NCI-H2107 treated with DMSO at 0.1 percent for 48 hours (cell line): ENCODE results near the gene OPCML.

Source experiments
- DNase-seq: peaks from one replicate; lab custom pipeline; 2025; ENCODE audit not compliant: unreplicated experiment; lab: John Stamatoyannopoulos, UW

OPCML gene

GRCh38 chr11:133531971-133532651 lies at the start of gene OPCML:
OPCML (minus strand) TSS chr11:133532501.
- DNase-seq, result no peak

GRCh38 chr11:133581091-133581490 lies 48.8 kb upstream of the OPCML start:
- no peak for DNase-seq

- no peak for DNase-seq
Measured at GRCh38 chr11:133579165-133580031, 47.1 kb upstream of the OPCML start.

- DNase-seq, result no peak
Measured at GRCh38 chr11:133577403-133577802, 45.1 kb upstream of the OPCML start.

- DNase-seq, result no peak
Measured at GRCh38 chr11:133576351-133576750, 44.0 kb upstream of the OPCML start.

GRCh38 chr11:133573081-133573480 lies 40.8 kb upstream of the OPCML start:
- DNase-seq, result no peak

- no peak for DNase-seq
Measured at GRCh38 chr11:133570376-133570775, 38.1 kb upstream of the OPCML start.

GRCh38 chr11:133563505-133564025 lies 31.3 kb upstream of the OPCML start:
- no peak for DNase-seq

GRCh38 chr11:133560472-133560855 lies 28.2 kb upstream of the OPCML start:
- no peak for DNase-seq

- DNase-seq, result no peak
Measured at GRCh38 chr11:133559833-133560471, 27.7 kb upstream of the OPCML start.

GRCh38 chr11:133559382-133559781 lies 27.1 kb upstream of the OPCML start:
- no peak for DNase-seq

- no peak for DNase-seq
Measured at GRCh38 chr11:133555034-133555433, 22.7 kb upstream of the OPCML start.

GRCh38 chr11:133553885-133554740 lies 21.8 kb upstream of the OPCML start:
- no peak for DNase-seq

GRCh38 chr11:133552938-133553337 lies 20.6 kb upstream of the OPCML start:
- no peak for DNase-seq

- DNase-seq, result no peak
Measured at GRCh38 chr11:133551064-133551463, 18.8 kb upstream of the OPCML start.

GRCh38 chr11:133549826-133550225 lies 17.5 kb upstream of the OPCML start:
- DNase-seq, result no peak

GRCh38 chr11:133548641-133549040 lies 16.3 kb upstream of the OPCML start:
- DNase-seq, result no peak

GRCh38 chr11:133547808-133548494 lies 15.7 kb upstream of the OPCML start:
- no peak for DNase-seq

- no peak for DNase-seq
Measured at GRCh38 chr11:133545199-133545803, 13.0 kb upstream of the OPCML start.

GRCh38 chr11:133541720-133542095 lies 9.4 kb upstream of the OPCML start:
- DNase-seq, result no peak
